NT2/D1 (cell line): ENCODE measurements around the gene SPAG9.

Experiments
- SUZ12 ChIP-seq: IDR thresholded peaks from 2 replicates; pipeline ENCODE4 v1.6.1; 2011; ENCODE audit not compliant: insufficient read length, insufficient read depth; ENCODE audit errors: extremely low read depth
- YY1 ChIP-seq: IDR thresholded peaks from 2 replicates; pipeline ENCODE4 v1.6.1; 2011; ENCODE audit not compliant: insufficient read length, insufficient read depth

DNA sequence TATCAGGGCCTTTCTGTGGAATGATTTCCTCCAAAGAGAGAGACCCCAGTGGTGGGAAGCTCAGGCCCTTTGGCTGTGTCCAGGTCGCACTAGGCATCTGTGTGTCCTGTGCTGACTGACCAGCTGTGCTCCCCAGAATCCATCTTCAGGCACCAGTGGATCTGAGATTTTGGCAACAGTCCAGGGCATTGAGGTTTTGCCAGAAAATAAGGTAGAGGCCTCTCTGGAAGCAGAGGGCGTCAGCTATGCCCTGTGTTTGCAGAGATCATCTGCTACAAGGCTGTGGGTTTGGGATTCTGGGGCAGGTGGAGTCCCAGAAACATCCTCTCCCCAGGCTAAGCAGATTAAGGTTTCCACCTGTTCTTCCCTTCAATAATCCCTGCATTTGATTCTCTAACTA is 197.1 kb downstream of the SPAG9 start:
- TF ChIP-seq YY1 = no peak
- no peak for TF ChIP-seq SUZ12
